Endodermal cell (in vitro differentiated cells): Measurements from ENCODE around the gene LGALS7. TPM values are rescaled to one million over a fixed set of nuclear protein-coding genes. Genes with fewer than 3 reads are reported as not detected.

ENCODE experiments used
- DNase-seq: peaks from one replicate; pipeline ENCODE4 v3.0.0-alpha.2; 2017
- H3K27ac ChIP-seq: 2 replicates; pipeline ENCODE4 v1.5.1; 2013; ENCODE audit warnings: mild to moderate bottlenecking, low read depth, low read length, moderate library complexity
- H3K27me3 ChIP-seq: 2 replicates; pipeline ENCODE4 v1.6.1; 2013; ENCODE audit warnings: mild to moderate bottlenecking, low read length, moderate library complexity; ENCODE audit not compliant: insufficient read depth, control insufficient read depth, poor library complexity, severe bottlenecking
- H3K36me3 ChIP-seq: 2 replicates; pipeline ENCODE4 v1.7.0; 2013; ENCODE audit warnings: mild to moderate bottlenecking, low read length, moderate library complexity; ENCODE audit not compliant: control insufficient read depth, insufficient read depth
- H3K4me1 ChIP-seq: one replicate; pipeline ENCODE4 v1.7.0; 2013; ENCODE audit warnings: low read length; ENCODE audit not compliant: control insufficient read depth, insufficient read depth
- H3K4me3 ChIP-seq: 2 replicates; pipeline ENCODE4 v1.5.1; 2013; ENCODE audit warnings: mild to moderate bottlenecking, low read length, moderate library complexity
- H3K9ac ChIP-seq: 2 replicates; pipeline ENCODE4 v1.6.1; 2013; ENCODE audit warnings: mild to moderate bottlenecking, low read length, moderate library complexity; ENCODE audit not compliant: poor library complexity, severe bottlenecking; ENCODE audit errors: extremely low read depth
- H3K9me3 ChIP-seq: 2 replicates; pipeline ENCODE4 v1.6.1; 2013; ENCODE audit warnings: mild to moderate bottlenecking, low read length, moderate library complexity; ENCODE audit not compliant: control insufficient read depth
- H3K27ac Mint-ChIP-seq: 2 replicates; pipeline ENCODE4 v1.8.0; 2020; ENCODE audit warnings: mixed read lengths
- H3K27me3 Mint-ChIP-seq: 2 replicates; pipeline ENCODE4 v1.8.0; 2021; ENCODE audit warnings: mild to moderate bottlenecking, mixed read lengths; ENCODE audit not compliant: insufficient read depth
- H3K36me3 Mint-ChIP-seq: 2 replicates; pipeline ENCODE4 v1.8.0; 2020; ENCODE audit warnings: low read depth, mixed read lengths
- H3K4me1 Mint-ChIP-seq: 2 replicates; pipeline ENCODE4 v1.8.0; 2020; ENCODE audit warnings: mixed read lengths
- H3K4me3 Mint-ChIP-seq: 2 replicates; pipeline ENCODE4 v1.8.0; 2020; ENCODE audit warnings: mild to moderate bottlenecking, moderate library complexity, mixed read lengths
- H3K9me3 Mint-ChIP-seq: 2 replicates; pipeline ENCODE4 v1.8.0; 2020; ENCODE audit warnings: mild to moderate bottlenecking, mixed read lengths
- CTCF ChIP-seq: fragments of 200-600 bp; sonication (generic); conservative IDR thresholded peaks from 2 replicates; pipeline ENCODE4 v1.5.0; 2021; ENCODE audit warnings: antibody characterized with exemption, mild to moderate bottlenecking
- WGBS, 2 experiments: methylation state at CpG; one replicate each; pipeline versions ENCODE4 v1.1.5 to v1.1.7; 2013; ENCODE audit warnings: missing lambda C conversion rate in 2 of 2, mixed read lengths in 1 of 2; ENCODE audit not compliant: insufficient coverage in 1 of 2, insufficient read length in 1 of 2; 5-methylcytosine and 5-hydroxymethylcytosine counted together
- total RNA-seq, 2 donors: library from RNA; stranded (reverse); fragmentation: NEBNext Ultra II Directional in 1 of 2; extraction: Animal tissue kit (Norgen Biotek cat#: 25700) in 1 of 2; gene quantifications; 2 replicates in 1 of 2; 3 replicates in 1 of 2; pipeline ENCODE4 v1.2.1, GENCODE V29; 2021

Gene LGALS7
- total RNA-seq, 2 donors from 2014 or later = 1.8 TPM; not detected in 1

GRCh38 chr19:38722947-38723605, 50.2 kb downstream of the LGALS7 start:
- H3K9me3 Mint-ChIP-seq = no peaks in the 10 kb centered on the region
- H3K4me1 Mint-ChIP-seq = peaks cover 21% of the 10 kb centered on the region
- Histone ChIP-seq H3K27ac (no peak overlapping the region), H3K27me3 (no peaks in the 10 kb centered on the region), H3K36me3 (peaks cover 76% of the 10 kb centered on the region), H3K4me1 (peaks cover 24% of the 10 kb centered on the region), H3K9ac (no peak overlapping the region), H3K4me3 (no peak overlapping the region), H3K9me3 (no peaks in the 10 kb centered on the region)
- no peak overlapping the region for H3K4me3 Mint-ChIP-seq
- no peak for TF ChIP-seq CTCF
- peak; percentile 78 for DNase-seq
- H3K36me3 Mint-ChIP-seq = peaks cover 63% of the 10 kb centered on the region
- H3K27ac Mint-ChIP-seq = peak overlapping the region; percentile 88
- WGBS, 2 experiments = 83 to 86% methylated on average over 4 to 10 of the region's 10 CpGs
- H3K27me3 Mint-ChIP-seq = no peaks in the 10 kb centered on the region

- no peaks in the 10 kb centered on the region for H3K27me3 Mint-ChIP-seq
- Histone ChIP-seq H3K27ac (peak overlapping the region; percentile 67), H3K4me3 (no peak overlapping the region), H3K27me3 (no peaks in the 10 kb centered on the region), H3K9ac (peak overlapping the region; percentile 22), H3K36me3 (peaks cover 74% of the 10 kb centered on the region), H3K4me1 (peaks cover 24% of the 10 kb centered on the region), H3K9me3 (no peaks in the 10 kb centered on the region)
- 75 to 76% methylated on average over 5 to 17 of the region's 17 CpGs for WGBS, 2 experiments
- H3K4me3 Mint-ChIP-seq = no peak overlapping the region
- TF ChIP-seq CTCF = no peak
- peaks cover 62% of the 10 kb centered on the region for H3K36me3 Mint-ChIP-seq
- H3K4me1 Mint-ChIP-seq = peaks cover 21% of the 10 kb centered on the region
- no peak for DNase-seq
- H3K9me3 Mint-ChIP-seq = no peaks in the 10 kb centered on the region
- peak overlapping the region; percentile 88 for H3K27ac Mint-ChIP-seq
These were observed 51.1 kb downstream of the LGALS7 start for GRCh38 chr19:38721979-38722773.

GRCh38 chr19:38721496-38721895, 51.8 kb downstream of the LGALS7 start:
- Histone ChIP-seq H3K9me3 (no peaks in the 10 kb centered on the region), H3K4me1 (peaks cover 24% of the 10 kb centered on the region), H3K27ac (no peak overlapping the region), H3K36me3 (peaks cover 74% of the 10 kb centered on the region), H3K9ac (peak overlapping the region; percentile 6), H3K4me3 (no peak overlapping the region), H3K27me3 (no peaks in the 10 kb centered on the region)
- 84 to 95% methylated on average over 6 to 20 of the region's 20 CpGs for WGBS, 2 experiments
- no peaks in the 10 kb centered on the region for H3K27me3 Mint-ChIP-seq
- peak overlapping the region; percentile 70 for H3K27ac Mint-ChIP-seq
- TF ChIP-seq CTCF = no peak
- peaks cover 61% of the 10 kb centered on the region for H3K36me3 Mint-ChIP-seq
- no peak overlapping the region for H3K4me3 Mint-ChIP-seq
- no peaks in the 10 kb centered on the region for H3K9me3 Mint-ChIP-seq
- DNase-seq = no peak
- H3K4me1 Mint-ChIP-seq = peaks cover 21% of the 10 kb centered on the region

Other genes starting within 250 kb of the LGALS7 start
- gene MAP4K1, start 155.6 kb downstream of the LGALS7 start, total RNA-seq = 10 to 100 TPM; 12.3 to 17.8 TPM
- 100 to 1,000 TPM; 303 to 334 TPM for gene EIF3K, start 154.3 kb downstream of the LGALS7 start, total RNA-seq
- gene ACTN4, start 125.9 kb downstream of the LGALS7 start, total RNA-seq = 100 to 1,000 TPM; 378 to 437 TPM
- gene CAPN12, start 29.0 kb downstream of the LGALS7 start, total RNA-seq = 10 to 100 TPM; 14.5 to 83.0 TPM
- gene LGALS7B, start 15.7 kb upstream of the LGALS7 start, total RNA-seq = not detected
- gene LGALS4, start 39.4 kb upstream of the LGALS7 start, total RNA-seq = under 1 TPM; 0.49 to 0.84 TPM
- 100 to 1,000 TPM; 114 to 129 TPM for gene ECH1, start 58.3 kb upstream of the LGALS7 start, total RNA-seq
- 100 to 1,000 TPM; 607 to 646 TPM for gene HNRNPL, start 76.5 kb upstream of the LGALS7 start, total RNA-seq
- gene RINL, start 104.8 kb upstream of the LGALS7 start, total RNA-seq = 1 to 10 TPM; 4.8 to 6.7 TPM
- 10 to 100 TPM; 10.4 to 13.7 TPM for gene SIRT2, start 126.1 kb upstream of the LGALS7 start, total RNA-seq
- 10 to 100 TPM; 20.7 to 24.3 TPM for gene NFKBIB, start 126.5 kb upstream of the LGALS7 start, total RNA-seq
- gene CCER2, start 138.7 kb upstream of the LGALS7 start, total RNA-seq = 1 to 10 TPM in 1 of 2 donors, not detected in 1; 1.2 TPM
- gene SARS2, start 157.2 kb upstream of the LGALS7 start, total RNA-seq = 10 to 100 TPM; 53.2 to 60.2 TPM
- 10 to 100 TPM; 37.5 to 38.3 TPM for gene MRPS12, start 157.4 kb upstream of the LGALS7 start, total RNA-seq
- 10 to 100 TPM; 21.2 to 40.3 TPM for gene FBXO17, start 202.2 kb upstream of the LGALS7 start, total RNA-seq